HG03378 (cell line): Measurements from ENCODE around the gene TPSB2.

Experiments used
- ATAC-seq: cut with Tn5 transposase; IDR thresholded peaks from one replicate; pipeline ENCODE4 v1.9.1; 2021; ENCODE audit warnings: mild to moderate bottlenecking, moderate library complexity; ENCODE audit not compliant: unreplicated experiment

The TPSB2 gene

GRCh38 chr16:1221628-1222552 lies 8.1 kb downstream of the TPSB2 start:
- ATAC-seq: no peak

DNA sequence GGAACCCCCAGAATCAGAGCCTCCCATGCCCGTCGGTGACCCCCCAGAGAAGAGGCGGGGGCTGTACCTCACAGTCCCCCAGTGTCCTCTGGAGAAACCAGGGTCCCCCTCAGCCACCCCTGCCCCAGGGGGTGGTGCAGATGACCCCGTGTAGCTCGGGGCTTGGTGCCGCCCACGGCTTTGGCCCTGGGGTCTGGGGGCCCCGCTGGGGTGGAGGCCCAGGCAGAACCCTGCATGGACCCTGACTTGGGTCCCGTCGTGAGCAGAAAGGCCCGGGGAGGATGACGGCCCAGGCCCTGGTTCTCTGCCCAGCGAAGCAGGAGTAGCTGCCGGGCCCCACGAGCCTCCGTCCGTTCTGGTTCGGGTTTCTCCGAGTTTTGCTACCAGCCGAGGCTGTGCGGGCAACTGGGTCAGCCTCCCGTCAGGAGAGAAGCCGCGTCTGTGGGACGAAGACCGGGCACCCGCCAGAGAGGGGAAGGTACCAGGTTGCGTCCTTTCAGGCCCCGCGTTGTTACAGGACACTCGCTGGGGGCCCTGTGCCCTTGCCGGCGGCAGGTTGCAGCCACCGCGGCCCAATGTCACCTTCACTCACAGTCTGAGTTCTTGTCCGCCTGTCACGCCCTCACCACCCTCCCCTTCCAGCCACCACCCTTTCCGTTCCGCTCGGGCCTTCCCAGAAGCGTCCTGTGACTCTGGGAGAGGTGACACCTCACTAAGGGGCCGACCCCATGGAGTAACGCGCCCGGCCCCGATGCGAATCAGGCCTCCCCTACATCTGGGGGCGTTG lies 8.9 kb downstream of the TPSB2 start:
- ATAC-seq: no peak

DNA sequence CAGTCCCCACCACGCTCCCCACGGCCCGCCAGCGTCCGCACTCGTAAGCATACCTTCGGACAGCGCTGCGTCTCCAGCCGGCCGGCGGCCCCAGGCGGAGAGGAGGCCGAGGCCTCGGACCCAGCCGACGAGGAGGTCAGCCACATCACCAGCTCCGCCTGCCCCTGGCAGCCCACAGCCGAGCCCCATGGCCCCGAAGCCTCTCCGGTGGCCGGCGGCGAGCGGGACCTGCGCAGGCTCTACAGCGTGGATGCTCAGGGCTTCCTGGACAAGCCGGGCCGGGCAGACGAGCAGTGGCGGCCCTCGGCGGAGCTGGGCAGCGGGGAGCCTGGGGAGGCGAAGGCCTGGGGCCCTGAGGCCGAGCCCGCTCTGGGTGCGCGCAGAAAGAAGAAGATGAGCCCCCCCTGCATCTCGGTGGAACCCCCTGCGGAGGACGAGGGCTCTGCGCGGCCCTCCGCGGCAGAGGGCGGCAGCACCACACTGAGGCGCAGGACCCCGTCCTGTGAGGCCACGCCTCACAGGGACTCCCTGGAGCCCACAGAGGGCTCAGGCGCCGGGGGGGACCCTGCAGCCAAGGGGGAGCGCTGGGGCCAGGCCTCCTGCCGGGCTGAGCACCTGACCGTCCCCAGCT lies 9.8 kb downstream of the TPSB2 start:
- no peak for ATAC-seq

- ATAC-seq: no peak
These were observed 10.9 kb downstream of the TPSB2 start for GRCh38 chr16:1218930-1219611.

DNA sequence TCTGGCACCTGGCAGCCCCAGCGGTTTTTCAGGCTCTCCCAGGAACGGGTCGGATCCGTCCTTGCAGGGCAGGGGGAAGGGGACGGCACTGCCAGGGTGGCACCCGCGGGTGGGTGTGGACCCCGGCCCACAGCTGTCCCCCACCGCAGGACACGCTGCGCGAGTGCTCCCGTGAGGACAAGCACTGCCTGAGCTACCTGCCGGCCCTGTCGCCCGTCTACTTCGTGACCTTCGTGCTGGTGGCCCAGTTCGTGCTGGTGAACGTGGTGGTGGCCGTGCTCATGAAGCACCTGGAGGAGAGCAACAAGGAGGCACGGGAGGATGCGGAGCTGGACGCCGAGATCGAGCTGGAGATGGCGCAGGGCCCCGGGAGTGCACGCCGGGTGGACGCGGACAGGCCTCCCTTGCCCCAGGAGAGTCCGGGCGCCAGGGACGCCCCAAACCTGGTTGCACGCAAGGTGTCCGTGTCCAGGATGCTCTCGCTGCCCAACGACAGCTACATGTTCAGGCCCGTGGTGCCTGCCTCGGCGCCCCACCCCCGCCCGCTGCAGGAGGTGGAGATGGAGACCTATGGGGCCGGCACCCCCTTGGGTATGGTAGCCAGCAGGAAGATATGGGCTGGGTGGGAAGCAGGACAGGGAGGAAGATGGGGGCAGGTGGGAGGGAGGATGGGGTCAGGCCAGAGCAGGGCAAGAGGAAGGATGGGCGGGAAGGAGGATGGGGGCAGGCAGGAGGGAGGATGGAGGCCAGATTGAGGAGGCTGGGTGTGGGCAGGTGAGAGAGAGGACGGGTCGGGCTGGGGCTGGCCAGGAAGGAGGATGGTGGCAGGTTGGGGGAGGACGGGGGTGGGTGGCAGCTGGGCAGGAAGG lies 11.7 kb downstream of the TPSB2 start:
- ATAC-seq: no peak

GRCh38 chr16:1217526-1217925 lies 12.5 kb downstream of the TPSB2 start:
- no peak for ATAC-seq

DNA sequence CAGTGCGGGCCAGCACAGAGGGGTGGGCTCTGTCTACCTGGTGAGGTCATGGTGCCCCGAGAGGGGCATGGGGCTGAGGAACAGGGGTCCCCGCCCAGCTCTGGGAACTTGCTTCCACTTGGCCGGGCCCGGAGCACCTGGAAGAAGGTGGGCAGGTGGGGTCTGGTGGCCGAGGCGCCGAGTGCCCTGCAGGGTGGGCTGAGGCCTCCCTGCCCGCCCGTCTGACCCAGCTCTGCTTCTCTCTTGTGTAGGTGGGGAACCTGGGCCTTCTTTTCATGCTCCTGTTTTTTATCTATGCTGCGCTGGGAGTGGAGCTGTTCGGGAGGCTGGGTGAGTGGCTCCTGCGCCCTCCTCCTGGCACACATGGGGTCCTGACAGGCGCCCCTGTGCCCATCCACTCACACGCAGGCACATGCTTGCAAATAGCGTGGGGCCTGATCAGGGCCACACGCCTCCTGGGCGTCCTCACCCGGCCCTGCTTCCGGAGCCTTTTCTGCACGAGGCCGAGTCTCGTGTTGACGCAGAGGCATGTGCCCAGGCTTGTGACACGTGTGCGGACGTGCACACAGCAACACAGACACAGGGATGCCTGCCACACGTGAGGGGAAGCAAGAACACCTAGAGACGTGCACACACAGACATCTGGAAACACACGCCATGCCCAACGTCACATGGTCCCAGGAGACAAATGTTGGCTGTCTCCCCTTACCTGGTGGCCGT lies 13.1 kb downstream of the TPSB2 start:
- no peak for ATAC-seq

GRCh38 chr16:1216296-1216619 lies 13.7 kb downstream of the TPSB2 start:
- ATAC-seq: no peak

DNA sequence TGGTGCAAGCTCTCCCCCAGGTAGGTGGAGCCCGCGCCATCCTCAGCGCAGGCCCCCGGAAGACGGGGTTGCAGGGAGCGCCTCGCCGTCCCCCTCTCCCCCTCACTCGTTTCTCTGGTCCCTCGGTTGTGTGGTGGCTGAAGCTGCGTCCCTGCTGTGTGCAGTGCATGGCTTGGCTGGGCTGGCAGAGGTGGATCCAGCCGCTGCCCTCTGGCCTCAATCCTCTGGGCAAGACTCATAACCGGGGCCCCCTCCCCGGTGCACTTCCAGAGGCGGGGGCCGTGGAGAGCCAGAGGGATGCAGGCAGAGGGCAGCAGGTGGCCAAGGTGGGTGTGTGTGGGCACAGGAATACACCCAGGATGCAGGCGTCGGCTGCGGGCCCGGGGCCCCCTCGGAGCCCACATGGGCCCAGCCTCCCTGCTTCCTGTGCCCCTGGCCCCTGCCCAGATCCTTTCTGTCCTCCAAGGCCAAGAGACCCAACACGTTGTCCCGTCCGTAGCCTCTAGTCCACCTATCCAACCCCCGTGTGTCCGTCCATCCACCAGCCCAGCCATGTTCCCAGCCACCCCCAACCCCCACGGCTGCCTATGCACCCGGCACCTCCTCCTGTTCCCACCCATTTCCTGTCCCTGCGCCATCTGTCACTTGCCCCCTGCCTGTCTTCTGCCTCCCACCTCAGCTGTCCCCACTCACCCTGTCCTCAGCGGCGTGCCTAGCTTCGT lies 14.2 kb downstream of the TPSB2 start:
- no peak for ATAC-seq

DNA sequence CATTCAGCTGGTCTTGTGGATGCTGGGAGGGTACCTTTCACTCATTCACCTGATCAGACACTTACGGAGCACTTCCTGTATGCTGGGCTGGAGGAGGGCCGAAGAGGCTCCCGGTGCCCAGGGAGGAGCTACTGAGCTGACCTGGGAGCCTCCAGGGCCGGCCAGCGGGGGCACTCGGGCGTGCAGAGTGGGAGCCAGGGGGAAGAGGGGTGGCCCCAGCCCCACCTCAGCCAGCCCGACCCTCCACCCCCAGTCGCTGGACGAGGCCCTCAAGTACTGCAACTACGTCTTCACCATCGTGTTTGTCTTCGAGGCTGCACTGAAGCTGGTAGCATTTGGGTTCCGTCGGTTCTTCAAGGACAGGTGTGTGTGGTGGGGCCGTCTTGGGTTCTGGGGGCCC lies 15.3 kb downstream of the TPSB2 start:
- ATAC-seq: no peak

DNA sequence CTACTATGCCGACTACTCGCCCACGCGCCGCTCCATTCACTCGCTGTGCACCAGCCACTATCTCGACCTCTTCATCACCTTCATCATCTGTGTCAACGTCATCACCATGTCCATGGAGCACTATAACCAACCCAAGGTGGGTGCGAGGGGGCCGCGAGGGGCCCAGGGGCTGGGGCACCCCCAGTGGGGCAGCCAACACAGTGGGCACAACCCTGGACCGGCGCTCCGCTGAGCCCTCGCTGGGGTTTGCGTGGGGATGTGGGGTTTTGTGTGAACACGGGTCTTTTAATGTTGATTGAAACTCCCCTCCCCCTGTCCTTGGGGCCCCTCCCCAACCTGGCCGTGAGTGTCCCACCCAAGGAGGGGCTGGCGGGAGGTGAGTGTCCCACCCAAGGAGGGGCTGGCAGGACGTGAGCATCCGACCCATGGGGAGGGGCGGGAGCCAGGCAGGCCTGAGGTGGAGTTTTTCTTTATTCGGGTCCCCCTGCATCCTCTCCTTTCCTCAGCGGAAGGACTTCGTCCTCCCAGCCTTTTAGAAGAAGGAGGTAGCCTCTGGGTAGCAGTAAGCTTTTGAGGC lies 16.1 kb downstream of the TPSB2 start:
- no peak for ATAC-seq

DNA sequence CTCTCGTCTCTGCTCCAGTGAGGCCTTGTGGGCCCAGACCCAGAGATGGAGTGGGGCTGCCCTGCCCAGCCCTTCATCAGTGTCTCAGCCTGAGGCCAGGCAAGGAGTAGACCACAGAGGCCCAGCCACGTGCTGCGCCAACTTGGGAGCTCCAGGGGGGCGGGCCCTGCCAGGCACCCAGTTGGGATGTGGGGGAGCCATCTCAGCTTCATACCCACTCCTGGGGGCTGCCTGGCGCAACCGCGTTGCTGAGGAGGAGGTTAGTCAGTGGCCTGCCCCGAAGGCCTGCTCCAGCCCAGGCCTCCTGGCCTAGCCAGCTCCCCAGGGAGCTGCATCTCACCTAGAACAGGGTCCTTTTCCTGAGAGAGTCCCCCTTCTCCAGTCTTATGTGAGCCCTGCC lies 16.8 kb downstream of the TPSB2 start:
- no peak for ATAC-seq

DNA sequence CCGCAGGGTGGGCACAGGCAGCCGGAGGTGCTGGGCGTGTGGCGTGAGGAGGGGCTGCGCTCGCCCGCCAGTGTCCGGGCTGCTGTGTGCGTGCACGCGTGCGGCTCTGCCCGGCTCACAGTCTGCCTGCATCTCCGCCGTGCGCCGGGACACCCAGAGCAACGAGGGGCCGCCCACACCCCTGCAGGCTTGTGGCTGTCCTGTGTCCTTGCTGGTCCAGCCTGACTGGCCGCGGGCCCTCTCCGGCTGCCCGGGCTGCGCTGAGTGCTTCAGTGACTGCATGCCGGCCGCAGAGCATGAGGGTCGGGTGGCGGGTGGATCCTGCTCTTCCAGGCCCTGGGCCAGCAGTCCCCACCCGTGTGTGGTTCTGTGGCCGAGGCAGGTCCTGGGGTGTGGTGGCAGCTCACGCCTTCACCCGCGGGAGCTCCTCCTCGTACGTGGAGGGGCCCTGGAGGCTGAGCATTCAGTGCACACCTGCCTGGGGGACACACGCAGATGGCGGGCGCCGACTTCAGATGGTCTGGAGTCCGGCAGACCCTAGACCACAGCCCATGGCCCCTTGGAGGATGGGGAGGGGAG lies 17.3 kb downstream of the TPSB2 start:
- no peak for ATAC-seq

GRCh38 chr16:1211451-1212268 lies 18.3 kb downstream of the TPSB2 start:
- ATAC-seq: no peak

- no peak for ATAC-seq
These were observed 19.5 kb downstream of the TPSB2 start for GRCh38 chr16:1210461-1210860.

- ATAC-seq: no peak
These were observed 20.9 kb downstream of the TPSB2 start for GRCh38 chr16:1209081-1209480.

GRCh38 chr16:1208239-1208830 lies 21.6 kb downstream of the TPSB2 start:
- no peak for ATAC-seq
